OCI-LY1 (cell line): ENCODE measurements around the gene P3R3URF.

Source experiments
- EZH2 ChIP-seq: fragments of 200-600 bp; sonication (generic), shearing (Covaris generic); IDR thresholded peaks from 2 replicates; pipeline ENCODE4 v1.8.0; 2017; ENCODE audit warnings: borderline replicate concordance, mixed run types, mild to moderate bottlenecking, antibody characterized with exemption, low read length, moderate library complexity, mixed read lengths
- TF ChIP-seq, protein P1 (sequence below): fragments of 200-600 bp; sonication (generic), shearing (Covaris generic); IDR thresholded peaks from 2 replicates; pipeline ENCODE4 v1.5.1; 2017; ENCODE audit warnings: mild to moderate bottlenecking, antibody characterized with exemption, low read length, moderate library complexity, mixed read lengths

DNA sequence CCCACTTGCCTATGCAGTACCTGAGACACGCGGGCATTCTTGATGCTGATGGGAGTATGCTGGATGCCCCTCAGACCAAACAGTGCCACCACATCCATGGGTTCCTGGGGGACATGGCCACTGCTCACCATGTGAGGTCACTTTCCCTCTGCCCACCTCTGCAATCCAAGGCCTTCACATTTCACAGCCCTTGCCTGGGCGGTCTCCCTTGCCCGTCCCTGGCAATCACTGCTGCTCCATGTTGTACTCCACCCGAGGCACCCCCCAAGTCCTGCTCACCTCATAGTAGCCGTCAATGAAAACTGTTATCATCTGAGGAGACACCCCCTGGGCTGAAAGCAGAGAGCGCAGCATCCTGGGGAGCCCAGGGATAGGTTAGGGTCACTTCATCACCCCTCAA, 17.0 kb upstream of the P3R3URF start:
- TF ChIP-seq, protein P1, sequence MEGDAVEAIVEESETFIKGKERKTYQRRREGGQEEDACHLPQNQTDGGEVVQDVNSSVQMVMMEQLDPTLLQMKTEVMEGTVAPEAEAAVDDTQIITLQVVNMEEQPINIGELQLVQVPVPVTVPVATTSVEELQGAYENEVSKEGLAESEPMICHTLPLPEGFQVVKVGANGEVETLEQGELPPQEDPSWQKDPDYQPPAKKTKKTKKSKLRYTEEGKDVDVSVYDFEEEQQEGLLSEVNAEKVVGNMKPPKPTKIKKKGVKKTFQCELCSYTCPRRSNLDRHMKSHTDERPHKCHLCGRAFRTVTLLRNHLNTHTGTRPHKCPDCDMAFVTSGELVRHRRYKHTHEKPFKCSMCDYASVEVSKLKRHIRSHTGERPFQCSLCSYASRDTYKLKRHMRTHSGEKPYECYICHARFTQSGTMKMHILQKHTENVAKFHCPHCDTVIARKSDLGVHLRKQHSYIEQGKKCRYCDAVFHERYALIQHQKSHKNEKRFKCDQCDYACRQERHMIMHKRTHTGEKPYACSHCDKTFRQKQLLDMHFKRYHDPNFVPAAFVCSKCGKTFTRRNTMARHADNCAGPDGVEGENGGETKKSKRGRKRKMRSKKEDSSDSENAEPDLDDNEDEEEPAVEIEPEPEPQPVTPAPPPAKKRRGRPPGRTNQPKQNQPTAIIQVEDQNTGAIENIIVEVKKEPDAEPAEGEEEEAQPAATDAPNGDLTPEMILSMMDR: no peak
- no peak for TF ChIP-seq EZH2
